Neural crest cell (in vitro differentiated cells): ENCODE data around the gene SC5D. TPM values are rescaled to one million over a fixed set of nuclear protein-coding genes. Genes with fewer than 3 reads are reported as not detected.

Source experiments
- DNase-seq: peaks from one replicate; pipeline ENCODE4 v3.0.0; 2021; ENCODE audit warnings: low read depth, mixed read lengths, low spot score
- H3K27ac Mint-ChIP-seq: one replicate; pipeline ENCODE4 v1.8.0; 2021; ENCODE audit warnings: mild to moderate bottlenecking, mixed read lengths; ENCODE audit not compliant: unreplicated experiment
- H3K27me3 Mint-ChIP-seq: 2 replicates; pipeline ENCODE4 v1.8.0; 2021; ENCODE audit warnings: low read depth, mild to moderate bottlenecking, mixed read lengths
- H3K36me3 Mint-ChIP-seq: 2 replicates; pipeline ENCODE4 v1.8.0; 2021; ENCODE audit warnings: low read depth, mild to moderate bottlenecking, mixed read lengths
- H3K4me1 Mint-ChIP-seq: 2 replicates; pipeline ENCODE4 v1.8.0; 2021; ENCODE audit warnings: mixed read lengths
- H3K4me3 Mint-ChIP-seq: one replicate; pipeline ENCODE4 v1.8.0; 2021; ENCODE audit warnings: mild to moderate bottlenecking, mixed read lengths
- H3K9me3 Mint-ChIP-seq: 2 replicates; pipeline ENCODE4 v1.8.0; 2021; ENCODE audit warnings: mixed read lengths
- total RNA-seq: library from RNA; stranded (reverse); gene quantifications from 2 replicates; pipeline ENCODE4 v1.2.1, GENCODE V29; 2021
- TF ChIP-seq, protein P1 (sequence below): fragments of 200-600 bp; sonication (generic); conservative IDR thresholded peaks from 2 replicates; pipeline ENCODE4 v1.5.0; 2021; ENCODE audit warnings: antibody characterized with exemption, mild to moderate bottlenecking

The SC5D gene
- total RNA-seq, 1 donor from 2014 or later, result 76.4 TPM

DNA sequence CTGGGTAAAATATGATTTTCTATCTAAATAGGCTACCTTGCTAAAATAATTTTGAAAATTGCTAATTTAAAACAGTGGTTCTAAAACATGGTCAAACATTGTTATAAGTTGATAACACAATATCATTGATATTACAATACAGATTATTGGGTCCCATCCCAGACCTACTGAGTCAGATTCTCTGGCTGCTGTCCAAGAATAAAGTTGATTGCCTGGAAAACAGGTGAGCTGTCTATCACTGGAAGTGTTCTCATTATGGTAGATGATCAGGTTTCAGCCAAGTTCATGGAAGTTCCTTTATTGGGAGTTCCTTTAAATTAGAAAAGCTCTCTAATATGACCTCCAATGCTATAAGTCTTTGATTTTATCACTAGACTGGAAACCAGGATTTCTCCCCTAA lies 52.3 kb downstream of the SC5D start:
- Mint-ChIP-seq H3K36me3 (no peaks in the 10 kb centered on the region), H3K4me3 (no peak overlapping the region), H3K27ac (no peak overlapping the region), H3K4me1 (no peaks in the 10 kb centered on the region), H3K27me3 (no peaks in the 10 kb centered on the region), H3K9me3 (no peaks in the 10 kb centered on the region)
- DNase-seq, result no peak
- TF ChIP-seq, protein P1, sequence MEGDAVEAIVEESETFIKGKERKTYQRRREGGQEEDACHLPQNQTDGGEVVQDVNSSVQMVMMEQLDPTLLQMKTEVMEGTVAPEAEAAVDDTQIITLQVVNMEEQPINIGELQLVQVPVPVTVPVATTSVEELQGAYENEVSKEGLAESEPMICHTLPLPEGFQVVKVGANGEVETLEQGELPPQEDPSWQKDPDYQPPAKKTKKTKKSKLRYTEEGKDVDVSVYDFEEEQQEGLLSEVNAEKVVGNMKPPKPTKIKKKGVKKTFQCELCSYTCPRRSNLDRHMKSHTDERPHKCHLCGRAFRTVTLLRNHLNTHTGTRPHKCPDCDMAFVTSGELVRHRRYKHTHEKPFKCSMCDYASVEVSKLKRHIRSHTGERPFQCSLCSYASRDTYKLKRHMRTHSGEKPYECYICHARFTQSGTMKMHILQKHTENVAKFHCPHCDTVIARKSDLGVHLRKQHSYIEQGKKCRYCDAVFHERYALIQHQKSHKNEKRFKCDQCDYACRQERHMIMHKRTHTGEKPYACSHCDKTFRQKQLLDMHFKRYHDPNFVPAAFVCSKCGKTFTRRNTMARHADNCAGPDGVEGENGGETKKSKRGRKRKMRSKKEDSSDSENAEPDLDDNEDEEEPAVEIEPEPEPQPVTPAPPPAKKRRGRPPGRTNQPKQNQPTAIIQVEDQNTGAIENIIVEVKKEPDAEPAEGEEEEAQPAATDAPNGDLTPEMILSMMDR, result no peak

DNA sequence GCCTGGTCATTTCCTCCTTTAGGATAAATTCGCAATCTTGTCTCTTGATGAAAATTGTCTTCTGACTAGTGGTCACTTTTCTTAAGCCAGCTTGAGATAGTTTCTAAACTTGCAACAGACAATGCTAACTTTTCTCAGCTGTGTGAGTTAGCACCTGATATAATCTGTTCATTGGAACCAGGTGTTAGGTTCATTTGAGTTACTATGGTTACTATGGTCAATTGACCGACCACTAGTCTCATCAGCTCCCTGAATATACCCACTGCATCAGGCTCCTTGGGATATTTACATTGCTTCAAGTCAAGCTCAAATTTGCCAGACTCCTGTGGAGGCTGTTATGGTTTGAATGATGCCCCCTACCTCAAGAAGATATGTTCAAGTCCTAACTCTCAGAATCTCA lies 54.5 kb downstream of the SC5D start:
- Mint-ChIP-seq H3K27me3 (no peaks in the 10 kb centered on the region), H3K4me3 (no peak overlapping the region), H3K36me3 (no peaks in the 10 kb centered on the region), H3K9me3 (no peaks in the 10 kb centered on the region), H3K4me1 (peaks cover under 1% of the 10 kb centered on the region), H3K27ac (no peak overlapping the region)
- DNase-seq, result no peak
- TF ChIP-seq, protein P1, result no peak

GRCh38 chr11:121347813-121348212 lies 55.2 kb downstream of the SC5D start:
- no peak overlapping the region for H3K27ac Mint-ChIP-seq
- DNase-seq, result no peak
- no peaks in the 10 kb centered on the region for H3K9me3 Mint-ChIP-seq
- H3K27me3 Mint-ChIP-seq, result no peaks in the 10 kb centered on the region
- no peaks in the 10 kb centered on the region for H3K36me3 Mint-ChIP-seq
- TF ChIP-seq, protein P1, result no peak
- H3K4me3 Mint-ChIP-seq, result no peak overlapping the region
- H3K4me1 Mint-ChIP-seq, result peaks cover 8% of the 10 kb centered on the region

GRCh38 chr11:121348220-121348875 lies 55.8 kb downstream of the SC5D start:
- no peaks in the 10 kb centered on the region for H3K27me3 Mint-ChIP-seq
- TF ChIP-seq, protein P1, result no peak
- no peaks in the 10 kb centered on the region for H3K9me3 Mint-ChIP-seq
- no peaks in the 10 kb centered on the region for H3K36me3 Mint-ChIP-seq
- H3K4me1 Mint-ChIP-seq, result peaks cover 10% of the 10 kb centered on the region
- DNase-seq, result no peak
- H3K27ac Mint-ChIP-seq, result no peak overlapping the region
- H3K4me3 Mint-ChIP-seq, result no peak overlapping the region

- no peak overlapping the region for H3K4me3 Mint-ChIP-seq
- TF ChIP-seq, protein P1, result no peak
- peaks cover 10% of the 10 kb centered on the region for H3K4me1 Mint-ChIP-seq
- no peaks in the 10 kb centered on the region for H3K27me3 Mint-ChIP-seq
- H3K9me3 Mint-ChIP-seq, result no peaks in the 10 kb centered on the region
- H3K36me3 Mint-ChIP-seq, result no peaks in the 10 kb centered on the region
- H3K27ac Mint-ChIP-seq, result no peak overlapping the region
- DNase-seq, result no peak
Measured at GRCh38 chr11:121349790-121350189, 57.2 kb downstream of the SC5D start.
